Sigmoid colon (tissue), 7 donors: ENCODE measurements around the gene TBC1D2B. TPM values are rescaled to one million over a fixed set of nuclear protein-coding genes. Genes with fewer than 3 reads are reported as not detected.

Experiments
- DNase-seq: peaks from one replicate; pipeline ENCODE4 v3.0.0-alpha.2; 2019
- H3K27ac ChIP-seq, 4 donors: fragments of 200-600 bp; sonication (generic); one replicate each; pipeline ENCODE4 v1.5.1; 2016 to 2019; ENCODE audit warnings: mild to moderate bottlenecking in 1 of 4
- H3K27me3 ChIP-seq, 3 donors: fragments of 200-600 bp; sonication (generic); one replicate each; pipeline ENCODE4 v1.5.1; 2019; ENCODE audit warnings: mild to moderate bottlenecking in 1 of 3
- H3K36me3 ChIP-seq, 4 donors: fragments of 200-600 bp; sonication (generic); one replicate each; pipeline ENCODE4 v1.5.1; 2016 to 2019
- H3K4me1 ChIP-seq, 4 donors: fragments of 200-600 bp; sonication (generic); one replicate each; pipeline ENCODE4 v1.5.1; 2017 to 2019
- H3K4me3 ChIP-seq, 4 donors: fragments of 200-600 bp; sonication (generic); one replicate each; pipeline ENCODE4 v1.5.1; 2017 to 2019; ENCODE audit warnings: mild to moderate bottlenecking in 2 of 4, moderate library complexity in 1 of 4
- H3K9me3 ChIP-seq, 4 donors: fragments of 200-600 bp in 3 of 4; sonication (generic) in 3 of 4; one replicate each; pipeline versions ENCODE4 v1.5.1 to v1.6.1; 2013 to 2019
- CTCF ChIP-seq, 4 experiments: fragments of 450-650 bp in 3 of 4; fragments of 200-600 bp in 1 of 4; IDR thresholded peaks; one replicate each; pipeline ENCODE4 v1.5.1; 2016 to 2019; ENCODE audit warnings: antibody characterized with exemption in 4 of 4, mild to moderate bottlenecking in 3 of 4, moderate library complexity in 2 of 4
- EP300 ChIP-seq, 4 donors: sonication (generic); formaldehyde crosslinking; IDR thresholded peaks; one replicate each; pipeline ENCODE4 v1.6.1; 2017; ENCODE audit warnings: antibody characterized with exemption in 4 of 4
- POLR2A ChIP-seq, 2 donors: fragments of 450-650 bp; IDR thresholded peaks; one replicate each; pipeline ENCODE4 v1.6.1; 2016; ENCODE audit warnings: antibody characterized with exemption in 2 of 2, mild to moderate bottlenecking in 2 of 2, moderate library complexity in 2 of 2
- POLR2AphosphoS5 ChIP-seq, 4 donors: sonication (generic); formaldehyde crosslinking; IDR thresholded peaks; one replicate each; pipeline ENCODE4 v1.6.1; 2017; ENCODE audit warnings: antibody characterized with exemption in 4 of 4
- whole genome bisulfite sequencing, 2 donors: extraction: QIAGEN DNeasy Blood & Tissue Kit; methylation state at CpG; one replicate each; pipeline ENCODE4 v1.1.7; 2013; 5-methylcytosine and 5-hydroxymethylcytosine counted together
- intact Hi-C: fragments of 100-400 bp; cut with DNase I; formaldehyde crosslinking; loops from one replicate; pipeline ENCODE4 v1.15.1; 2023
- polyA plus RNA-seq, 3 donors: library from polyadenylated mRNA; stranded (reverse); fragments of 200-250 nt; gene quantifications; one replicate each; pipeline ENCODE4 v1.2.3, GENCODE V29; 2013
- total RNA-seq, 4 donors: library from RNA; depleted of rRNA; stranded (reverse); fragments of >200 nt; gene quantifications; one replicate each; pipeline ENCODE4 v1.1.0, GENCODE V29; 2016
- donor health status: healthy with polysubstance abuse.
- donor health status: Bipolar disorder and iron deficiency.
- donor health status: healthy.

The TBC1D2B gene
- total and polyA plus RNA-seq, 7 donors = 7.6 to 47.1 (median 29.9) TPM

- Histone ChIP-seq H3K27me3 (no peaks in the 10 kb centered on the region), H3K9me3 (no peaks in the 10 kb centered on the region), H3K4me1 (peaks cover 0 to 54% (median 31%) of the 10 kb centered on the region in 4 donors), H3K36me3 (peaks cover 0 to 5% (median 0%) of the 10 kb centered on the region in 4 donors), H3K27ac (peak overlapping the region; percentile 62 to 81 (median 77)), H3K4me3 (peak overlapping the region in 1 of 4 donors; percentile 15)
- DNase-seq = no peak
- intact Hi-C loops = loop anchor here (5.0 kb wide), 1 partner anchor 43 kb away; the partner anchor contains the start of gene TBC1D2B
- WGBS, 2 donors = 32 to 67% methylated on average over 13 of the region's 13 CpGs
- no peak for TF ChIP-seq EP300 (IDR thresholded peaks at IDR 0.05)
- no peak for TF ChIP-seq POLR2A (IDR thresholded peaks at IDR 0.05)
- no peak for TF ChIP-seq POLR2AphosphoS5 (IDR thresholded peaks at IDR 0.05)
Measured at GRCh38 chr15:78034495-78035191, 42.9 kb downstream of the TBC1D2B start.

GRCh38 chr15:78033864-78034263 lies 43.6 kb downstream of the TBC1D2B start:
- 42 to 50% methylated on average over 6 of the region's 6 CpGs for WGBS, 2 donors
- peak overlapping the region; percentile 62 to 81 (median 77) for H3K27ac ChIP-seq
- intact Hi-C loops = no loop called here

GRCh38 chr15:78032671-78033070 lies 44.8 kb downstream of the TBC1D2B start:
- Histone ChIP-seq H3K4me1 (peaks cover 0 to 39% (median 31%) of the 10 kb centered on the region in 4 donors), H3K27me3 (no peaks in the 10 kb centered on the region), H3K4me3 (no peak overlapping the region), H3K27ac (peak overlapping the region in 1 of 4 donors; percentile 79), H3K9me3 (no peaks in the 10 kb centered on the region), H3K36me3 (peaks cover 0 to 25% (median 2%) of the 10 kb centered on the region in 4 donors)
- DNase-seq = no peak
- intact Hi-C loops = no loop called here
- TF ChIP-seq CTCF (IDR thresholded peaks at IDR 0.05) = no peak
- TF ChIP-seq POLR2AphosphoS5 (IDR thresholded peaks at IDR 0.05) = no peak
- TF ChIP-seq POLR2A (IDR thresholded peaks at IDR 0.05) = no peak
- no peak for TF ChIP-seq EP300 (IDR thresholded peaks at IDR 0.05)
- WGBS, 2 donors = 67 to 88% methylated on average over 4 of the region's 4 CpGs

More at GRCh38 chr15:78033864-78034263, 43.6 kb downstream of the TBC1D2B start:
- no peak for DNase-seq
- Histone ChIP-seq H3K9me3 (no peaks in the 10 kb centered on the region), H3K4me3 (no peak overlapping the region), H3K36me3 (peaks cover 0 to 13% (median 2%) of the 10 kb centered on the region in 4 donors), H3K4me1 (peaks cover 0 to 48% (median 31%) of the 10 kb centered on the region in 4 donors), H3K27me3 (no peaks in the 10 kb centered on the region)
- TF ChIP-seq CTCF (IDR thresholded peaks at IDR 0.05) (no peak), POLR2AphosphoS5 (IDR thresholded peaks at IDR 0.05) (no peak), EP300 (IDR thresholded peaks at IDR 0.05) (no peak), POLR2A (IDR thresholded peaks at IDR 0.05) (no peak)

GRCh38 chr15:78024883-78025282 lies 52.6 kb downstream of the TBC1D2B start:
- TF ChIP-seq POLR2AphosphoS5 (IDR thresholded peaks at IDR 0.05) = no peak
- no peak for TF ChIP-seq CTCF (IDR thresholded peaks at IDR 0.05)
- no peak for TF ChIP-seq POLR2A (IDR thresholded peaks at IDR 0.05)
- no peak for TF ChIP-seq EP300 (IDR thresholded peaks at IDR 0.05)
- Histone ChIP-seq H3K9me3 (no peaks in the 10 kb centered on the region), H3K36me3 (peaks cover 2 to 72% (median 18%) of the 10 kb centered on the region in 4 donors), H3K27me3 (no peaks in the 10 kb centered on the region), H3K27ac (peak overlapping the region; percentile 46 to 70 (median 56)), H3K4me1 (peaks cover 0 to 18% (median 6%) of the 10 kb centered on the region in 4 donors), H3K4me3 (no peak overlapping the region)
- WGBS, 2 donors = 88 to 96% methylated on average over 2 of the region's 2 CpGs
- no peak for DNase-seq
- intact Hi-C loops = no loop called here

GRCh38 chr15:78024519-78024870 lies 53.0 kb downstream of the TBC1D2B start:
- H3K4me3 ChIP-seq = no peak overlapping the region
- intact Hi-C loops = no loop called here
- DNase-seq = no peak
- peaks cover 0 to 18% (median 6%) of the 10 kb centered on the region in 4 donors for H3K4me1 ChIP-seq
- 63 to 84% methylated on average over 2 of the region's 2 CpGs for WGBS, 2 donors
- H3K27me3 ChIP-seq = no peaks in the 10 kb centered on the region
- H3K27ac ChIP-seq = peak overlapping the region; percentile 46 to 70 (median 56)
- H3K36me3 ChIP-seq = peaks cover 2 to 68% (median 19%) of the 10 kb centered on the region in 4 donors
- H3K9me3 ChIP-seq = no peaks in the 10 kb centered on the region
- TF ChIP-seq POLR2AphosphoS5 (IDR thresholded peaks at IDR 0.05) = peak in 1 of 4 donors; percentile 2
- TF ChIP-seq EP300 (IDR thresholded peaks at IDR 0.05) = no peak
- no peak for TF ChIP-seq POLR2A (IDR thresholded peaks at IDR 0.05)
